Skeletal muscle tissue (tissue), 4 donors: ENCODE measurements around the gene DPH2. TPM values are rescaled to one million over a fixed set of nuclear protein-coding genes. Genes with fewer than 3 reads are reported as not detected.
A peak's percentile ranks its signal among the peaks of the same experiment; 100 is the strongest.

Experiments used
- H3K27ac ChIP-seq: one replicate; pipeline ENCODE4 v1.7.0; 2013; ENCODE audit warnings: mild to moderate bottlenecking, low read depth, low read length, inconsistent platforms
- H3K27me3 ChIP-seq, 3 donors: one replicate each; pipeline ENCODE4 v1.7.0; 2013; ENCODE audit warnings: low read length in 3 of 3; ENCODE audit not compliant: control insufficient read depth in 3 of 3, insufficient read depth in 3 of 3
- H3K36me3 ChIP-seq, 3 donors: one replicate each; pipeline ENCODE4 v1.7.0; 2013; ENCODE audit warnings: low read length in 3 of 3; ENCODE audit not compliant: control insufficient read depth in 3 of 3, insufficient read depth in 3 of 3
- H3K4me1 ChIP-seq, 3 donors: one replicate each; pipeline ENCODE4 v1.7.0; 2013; ENCODE audit warnings: low read length in 3 of 3, mild to moderate bottlenecking in 3 of 3; ENCODE audit not compliant: control insufficient read depth in 3 of 3, insufficient read depth in 3 of 3
- H3K4me3 ChIP-seq, 3 donors: one replicate each; pipeline ENCODE4 v1.7.0; 2013; ENCODE audit warnings: low read length in 3 of 3
- H3K9ac ChIP-seq, 3 donors: one replicate each; pipeline ENCODE4 v1.7.0; 2013; ENCODE audit warnings: low read length in 3 of 3, mild to moderate bottlenecking in 3 of 3, moderate library complexity in 2 of 3, low read depth in 1 of 3
- H3K9me3 ChIP-seq, 3 donors: one replicate each; pipeline ENCODE4 v1.7.0; 2013; ENCODE audit warnings: low read length in 3 of 3; ENCODE audit not compliant: control insufficient read depth in 3 of 3
- total RNA-seq: library from RNA; depleted of rRNA; stranded (reverse); fragments of >200 nt; gene quantifications from one replicate; pipeline ENCODE4 v1.2.3, GENCODE V29; 2014
- donor health status: Osteomylitis.

Gene DPH2
- total RNA-seq, 1 donor from 2014 or later: 9.9 TPM

GRCh38 chr1:43974443-43975248 is 4.8 kb downstream of the DPH2 start, which contains the start of gene ATP6V0B:
Gene ATP6V0B (plus strand): TSS chr1:43974960. CDS start chr1:43975041, 81 bp downstream.
- H3K27me3 ChIP-seq: no peaks in the 10 kb centered on the region
- H3K9ac ChIP-seq: peak within 1 kb of the TSS; percentile 90 to 95 (median 94)
- peak within 1 kb of the TSS; percentile 88 to 94 (median 90) for H3K4me3 ChIP-seq
- peaks cover 66 to 84% (median 79%) of the 10 kb centered on the region in 3 donors for H3K4me1 ChIP-seq
- H3K9me3 ChIP-seq: no peaks in the 10 kb centered on the region
- H3K27ac ChIP-seq: peak within 1 kb of the TSS; percentile 96
- peaks cover 25 to 45% (median 32%) of the 10 kb centered on the region in 3 donors for H3K36me3 ChIP-seq

GRCh38 chr1:43975249-43975961 is 5.6 kb downstream of the DPH2 start:
- Histone ChIP-seq H3K9me3 (no peaks in the 10 kb centered on the region), H3K27me3 (no peaks in the 10 kb centered on the region), H3K9ac (peak overlapping the region; percentile 90 to 95 (median 94)), H3K27ac (peak overlapping the region; percentile 96), H3K4me1 (peaks cover 68 to 86% (median 82%) of the 10 kb centered on the region in 3 donors), H3K4me3 (peak overlapping the region; percentile 88 to 94 (median 90)), H3K36me3 (peaks cover 25 to 43% (median 32%) of the 10 kb centered on the region in 3 donors)

- Histone ChIP-seq H3K9ac (peak overlapping the region in 2 of 3 donors; percentile 94 to 95), H3K36me3 (peaks cover 25 to 39% (median 32%) of the 10 kb centered on the region in 3 donors), H3K27me3 (no peaks in the 10 kb centered on the region), H3K4me1 (peaks cover 64 to 86% (median 78%) of the 10 kb centered on the region in 3 donors), H3K4me3 (peak overlapping the region; percentile 88 to 94 (median 90)), H3K9me3 (no peaks in the 10 kb centered on the region), H3K27ac (peak overlapping the region; percentile 96)
These were observed 6.2 kb downstream of the DPH2 start for GRCh38 chr1:43976045-43976444.

- no peaks in the 10 kb centered on the region for H3K9me3 ChIP-seq
- H3K27me3 ChIP-seq: no peaks in the 10 kb centered on the region
- H3K36me3 ChIP-seq: peaks cover 26 to 35% (median 30%) of the 10 kb centered on the region in 3 donors
- peaks cover 55 to 78% (median 70%) of the 10 kb centered on the region in 3 donors for H3K4me1 ChIP-seq
- no peak overlapping the region for H3K27ac ChIP-seq
- peak overlapping the region in 1 of 3 donors; percentile 94 for H3K9ac ChIP-seq
- no peak overlapping the region for H3K4me3 ChIP-seq
These were observed 7.1 kb downstream of the DPH2 start for GRCh38 chr1:43976890-43977289.

GRCh38 chr1:43977376-43978263 is 7.8 kb downstream of the DPH2 start:
- Histone ChIP-seq H3K27ac (peak overlapping the region; percentile 19), H3K36me3 (peaks cover 21 to 28% (median 27%) of the 10 kb centered on the region in 3 donors), H3K4me3 (no peak overlapping the region), H3K27me3 (no peaks in the 10 kb centered on the region), H3K9me3 (no peaks in the 10 kb centered on the region), H3K9ac (peak overlapping the region in 1 of 3 donors; percentile 16), H3K4me1 (peaks cover 51 to 71% (median 62%) of the 10 kb centered on the region in 3 donors)

- Histone ChIP-seq H3K27me3 (no peaks in the 10 kb centered on the region), H3K4me3 (peak overlapping the region in 1 of 3 donors; percentile 71), H3K4me1 (peaks cover 51 to 65% (median 56%) of the 10 kb centered on the region in 3 donors), H3K9me3 (no peaks in the 10 kb centered on the region), H3K36me3 (peaks cover 20 to 27% (median 27%) of the 10 kb centered on the region in 3 donors), H3K27ac (peak overlapping the region; percentile 19), H3K9ac (peak overlapping the region in 1 of 3 donors; percentile 16)
These were observed 8.4 kb downstream of the DPH2 start for GRCh38 chr1:43978264-43978550.

- H3K4me3 ChIP-seq: peak within 1 kb of the TSS; percentile 56 to 75 (median 74)
- H3K4me1 ChIP-seq: peaks cover 49 to 60% (median 51%) of the 10 kb centered on the region in 3 donors
- no peaks in the 10 kb centered on the region for H3K9me3 ChIP-seq
- no peaks in the 10 kb centered on the region for H3K27me3 ChIP-seq
- H3K27ac ChIP-seq: peak within 1 kb of the TSS; percentile 25
- H3K36me3 ChIP-seq: peaks cover 20 to 27% (median 27%) of the 10 kb centered on the region in 3 donors
- peak within 1 kb of the TSS; percentile 69 to 83 (median 71) for H3K9ac ChIP-seq
These were observed 8.9 kb downstream of the DPH2 start, which contains the start of gene B4GALT2 for GRCh38 chr1:43978551-43979260. Gene B4GALT2 (plus strand): TSS chr1:43979210. CDS start chr1:43981161, 1,951 bp downstream.

- H3K36me3 ChIP-seq: peaks cover 20 to 27% (median 27%) of the 10 kb centered on the region in 3 donors
- no peak overlapping the region for H3K27ac ChIP-seq
- peaks cover 45 to 55% (median 47%) of the 10 kb centered on the region in 3 donors for H3K4me1 ChIP-seq
- no peaks in the 10 kb centered on the region for H3K9me3 ChIP-seq
- peak overlapping the region in 2 of 3 donors; percentile 74 to 75 for H3K4me3 ChIP-seq
- no peak overlapping the region for H3K9ac ChIP-seq
- H3K27me3 ChIP-seq: no peaks in the 10 kb centered on the region
These were observed 9.4 kb downstream of the DPH2 start for GRCh38 chr1:43979261-43979527.
